Activated naive CD4-positive, alpha-beta T cell treated with anti-CD3 and anti-CD28 coated beads, Interleukin-2, amount 50 U/mL, for 16 hours (primary cell): ENCODE data around the gene CD96.

Experiments
- DNase-seq: peaks from one replicate; pipeline ENCODE4 v3.0.0-alpha.2; 2020

Gene CD96

DNA sequence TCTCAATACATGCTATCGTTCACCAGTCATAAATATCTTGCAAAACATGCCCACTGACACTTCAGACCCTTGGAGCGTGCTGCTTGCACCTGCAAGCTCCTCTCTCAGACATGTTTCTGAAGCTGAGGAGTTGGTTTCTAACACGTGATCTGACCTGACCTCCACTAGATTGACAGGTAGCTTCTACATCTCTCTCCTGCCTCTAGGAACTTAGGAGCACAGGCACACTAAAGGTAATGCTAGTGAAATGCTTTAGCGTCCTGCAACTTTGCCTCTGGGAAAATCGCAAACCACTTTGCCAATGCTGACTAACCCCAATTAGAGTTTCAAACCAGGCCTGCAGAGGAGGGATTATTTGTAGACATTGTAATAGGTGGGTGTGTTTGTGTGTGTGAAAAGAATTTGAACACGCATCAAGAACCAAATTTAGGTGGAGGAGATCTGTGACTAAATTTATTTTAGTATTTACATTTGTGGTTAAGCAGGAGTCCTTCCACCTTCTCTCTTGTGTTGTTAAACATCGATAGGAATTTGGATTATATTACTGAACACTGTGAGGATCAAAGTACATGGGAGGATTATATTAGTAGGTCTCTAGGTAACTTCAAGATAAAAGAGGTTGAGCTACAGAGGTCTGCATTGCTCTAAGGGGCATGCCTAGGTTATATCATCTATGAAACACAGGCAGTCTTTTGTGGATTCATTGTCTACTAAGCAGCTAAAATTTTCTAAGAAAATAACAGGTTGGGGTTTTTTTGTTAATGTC lies 139.8 kb downstream of the CD96 start:
- no peak for DNase-seq

DNA sequence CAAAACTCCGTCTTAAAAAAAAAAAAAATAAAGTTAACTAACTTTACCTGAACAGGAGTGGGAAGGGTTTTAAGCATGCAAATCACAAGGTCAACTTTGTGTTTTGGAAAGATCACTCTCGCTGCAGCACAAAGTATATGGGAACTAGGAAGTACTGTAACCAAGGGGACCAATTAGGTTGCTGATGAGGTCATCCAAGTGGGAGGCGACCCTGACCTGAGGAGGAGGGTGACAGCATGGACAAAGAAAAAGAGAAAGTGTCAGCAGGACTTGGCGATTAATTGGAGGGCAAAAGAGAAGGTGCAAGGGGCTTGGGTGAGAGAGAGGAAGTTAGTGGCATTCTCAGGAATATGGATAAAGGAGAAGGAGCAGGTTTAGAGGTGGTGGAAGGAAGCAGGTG lies 142.6 kb downstream of the CD96 start:
- DNase-seq = no peak

DNA sequence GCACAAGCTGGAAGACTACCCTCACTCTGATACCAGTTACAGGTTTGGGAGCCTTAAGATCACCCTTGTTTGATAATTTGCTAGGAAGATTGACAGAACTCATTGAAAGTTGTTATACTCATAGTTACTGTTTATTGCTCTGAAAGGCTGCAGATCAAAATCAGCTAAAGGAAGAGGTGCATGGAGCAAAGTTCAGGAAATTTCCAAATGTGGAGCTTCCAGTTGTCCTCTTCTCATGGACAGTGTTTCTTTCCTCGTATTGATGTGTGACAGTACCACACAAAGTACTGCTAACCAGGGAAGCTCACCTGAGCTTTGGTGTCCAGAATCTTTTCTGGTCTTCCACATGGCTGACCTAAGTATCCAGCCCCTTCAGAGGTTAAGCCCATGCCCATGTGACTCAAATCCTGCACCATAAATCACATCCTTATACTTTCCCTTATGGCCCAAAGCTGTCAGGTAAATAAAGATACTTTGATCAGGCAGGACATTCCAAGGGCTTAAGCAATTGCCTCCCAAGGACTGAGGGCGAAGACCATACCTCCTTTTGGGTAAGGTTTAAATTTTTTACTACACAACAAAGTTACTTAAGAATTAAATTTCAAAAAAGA lies 146.3 kb downstream of the CD96 start:
- no peak for DNase-seq

DNA sequence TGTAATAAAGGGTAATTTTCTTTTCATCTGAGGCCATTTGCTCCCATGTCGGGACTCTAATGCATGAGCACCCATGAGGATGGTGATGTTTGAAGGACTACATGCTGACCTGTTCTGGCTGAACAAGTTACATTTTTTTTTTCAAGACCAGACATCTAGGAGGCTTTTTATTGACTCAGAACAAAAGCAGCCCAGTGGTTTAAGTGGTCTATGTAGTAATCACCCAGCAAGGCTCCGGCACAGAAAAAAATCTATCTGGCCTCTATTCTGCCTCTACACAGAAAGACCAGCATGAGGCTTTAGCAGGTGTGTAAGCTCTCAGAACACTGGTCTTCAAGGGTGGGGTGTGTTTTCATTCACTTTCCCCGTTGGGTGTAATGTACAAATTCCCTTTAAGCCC lies 148.2 kb downstream of the CD96 start:
- no peak for DNase-seq

DNA sequence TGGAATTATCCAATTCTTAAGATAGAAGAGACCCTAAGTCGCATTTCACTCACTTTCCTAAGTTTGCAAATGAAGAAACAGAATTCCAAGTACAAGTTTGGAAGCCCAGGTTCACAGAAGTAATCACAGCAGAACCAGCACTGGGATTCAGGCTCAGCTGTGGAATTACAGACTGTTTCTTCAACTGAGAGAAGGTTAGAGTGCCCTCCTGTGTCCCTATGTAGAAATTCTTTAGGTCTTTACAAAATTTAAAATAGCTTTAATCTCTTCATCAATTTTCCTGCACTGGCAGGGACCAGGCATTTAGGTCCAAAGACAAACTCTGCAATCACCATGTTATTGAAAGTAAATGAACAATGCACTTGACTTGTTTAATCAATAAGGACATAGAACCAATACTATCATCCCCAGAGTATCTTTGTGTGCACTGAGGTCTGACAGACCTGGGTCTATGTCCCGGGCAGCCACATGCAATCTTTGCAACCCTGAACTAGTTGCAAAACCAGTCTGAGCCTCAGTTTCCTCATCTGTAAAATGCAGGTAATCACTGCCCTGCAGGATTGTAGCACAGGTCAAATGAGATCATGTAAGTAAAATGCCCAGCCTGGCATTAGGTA lies 149.4 kb downstream of the CD96 start:
- no peak for DNase-seq

DNA sequence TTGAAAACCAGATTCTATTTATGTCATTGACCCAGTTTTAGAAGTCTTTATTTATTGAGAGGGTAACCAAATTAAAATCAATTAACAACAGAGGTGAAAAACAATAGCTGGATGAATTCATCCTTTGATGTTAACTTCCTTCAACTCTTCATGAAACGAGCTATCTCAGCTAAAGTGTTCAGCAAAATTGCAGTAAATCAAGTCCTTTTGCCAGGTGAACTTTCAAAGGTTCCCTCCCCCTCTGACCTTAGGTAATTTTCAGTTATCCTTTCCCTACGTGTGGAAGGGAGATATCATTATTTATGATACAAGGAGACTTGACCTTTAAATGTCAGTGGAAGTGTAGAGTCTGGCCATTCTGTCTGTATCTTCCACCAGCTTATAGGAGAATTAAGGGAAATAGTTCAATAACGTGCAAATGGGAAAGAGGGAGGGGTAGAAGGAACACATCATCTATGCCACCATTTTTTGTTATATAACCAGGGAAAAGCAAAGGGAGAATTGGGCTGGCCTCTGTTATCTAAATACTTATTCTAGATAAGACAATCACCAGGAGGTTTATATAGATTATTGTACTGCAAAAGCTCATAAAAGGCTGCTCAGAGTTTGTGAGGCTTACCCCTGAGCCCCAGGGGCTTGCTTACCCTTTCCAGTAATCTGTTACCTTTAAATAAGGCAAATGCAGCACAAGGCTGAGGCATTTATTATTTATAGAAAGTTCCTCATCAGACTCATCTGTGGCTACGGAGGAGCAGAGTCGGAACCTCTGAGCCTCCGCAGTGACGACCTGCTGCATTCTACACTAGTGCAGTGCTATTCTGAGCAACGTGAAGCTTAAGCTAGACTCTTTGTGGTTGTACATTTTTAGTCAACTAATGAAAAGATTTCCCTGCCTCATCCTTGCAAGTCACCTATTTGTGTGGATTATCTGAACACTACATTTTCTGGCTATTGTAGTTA lies 150.9 kb downstream of the CD96 start:
- no peak for DNase-seq

DNA sequence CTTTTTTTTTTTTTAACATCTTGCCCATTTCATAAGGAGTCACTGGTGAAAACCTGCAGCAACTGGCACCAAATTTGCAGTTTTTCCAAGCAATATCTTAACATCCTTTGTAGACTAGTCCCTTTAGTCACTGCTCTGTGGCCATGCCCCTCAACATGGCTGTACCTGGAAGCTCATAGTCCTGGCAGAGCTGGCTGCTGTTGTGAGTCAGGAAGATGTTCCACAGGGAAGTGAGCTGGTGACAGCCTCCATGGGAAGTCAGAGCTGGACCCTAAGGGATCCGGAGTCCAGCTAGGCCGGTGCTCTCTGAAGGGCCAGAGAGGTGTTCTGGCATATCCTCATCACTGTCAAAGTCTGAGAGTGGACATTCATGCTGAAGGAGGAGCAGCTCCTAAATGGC lies 152.5 kb downstream of the CD96 start:
- DNase-seq = no peak

DNA sequence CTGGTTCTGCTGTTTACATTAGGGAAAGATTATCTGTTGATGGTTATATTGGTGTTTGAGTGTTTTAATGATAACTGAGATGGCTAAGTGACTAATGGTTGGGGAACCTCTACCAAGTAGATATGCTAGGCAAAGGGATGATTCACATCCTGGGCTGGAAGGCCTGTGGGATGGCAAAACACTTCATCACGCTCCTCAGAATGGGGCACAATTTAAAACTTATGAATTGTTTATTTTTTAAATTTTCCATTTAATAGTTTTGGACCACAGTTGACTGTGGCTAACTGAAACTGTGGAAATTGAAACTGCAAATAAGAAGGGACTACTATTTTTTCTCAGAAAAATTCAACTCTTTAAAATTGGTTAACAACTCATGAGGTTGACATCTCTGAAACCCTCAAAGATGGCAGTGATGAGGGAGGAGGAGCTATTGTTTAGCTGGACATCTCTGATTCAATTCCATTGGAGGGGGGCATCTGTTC lies 153.7 kb downstream of the CD96 start:
- DNase-seq = no peak

DNA sequence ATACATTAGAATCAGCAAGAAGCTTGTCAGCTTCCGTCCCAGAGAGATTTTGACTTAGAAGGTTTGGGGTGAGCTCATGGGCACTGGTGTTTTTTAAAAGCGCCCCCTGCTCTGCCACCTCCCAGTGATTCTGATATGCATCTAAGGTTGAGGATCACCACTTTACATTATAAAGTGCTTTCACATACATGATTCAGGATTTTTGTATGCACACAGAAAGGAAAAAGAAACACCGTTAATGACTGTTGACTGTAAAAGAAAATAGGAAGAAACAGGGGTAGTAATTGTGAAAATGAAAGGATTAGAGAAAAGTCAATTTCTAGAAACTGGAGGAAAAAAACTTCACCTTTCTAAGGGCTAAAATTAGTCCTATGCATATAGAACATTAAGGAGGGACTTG lies 158.1 kb downstream of the CD96 start:
- no peak for DNase-seq

DNA sequence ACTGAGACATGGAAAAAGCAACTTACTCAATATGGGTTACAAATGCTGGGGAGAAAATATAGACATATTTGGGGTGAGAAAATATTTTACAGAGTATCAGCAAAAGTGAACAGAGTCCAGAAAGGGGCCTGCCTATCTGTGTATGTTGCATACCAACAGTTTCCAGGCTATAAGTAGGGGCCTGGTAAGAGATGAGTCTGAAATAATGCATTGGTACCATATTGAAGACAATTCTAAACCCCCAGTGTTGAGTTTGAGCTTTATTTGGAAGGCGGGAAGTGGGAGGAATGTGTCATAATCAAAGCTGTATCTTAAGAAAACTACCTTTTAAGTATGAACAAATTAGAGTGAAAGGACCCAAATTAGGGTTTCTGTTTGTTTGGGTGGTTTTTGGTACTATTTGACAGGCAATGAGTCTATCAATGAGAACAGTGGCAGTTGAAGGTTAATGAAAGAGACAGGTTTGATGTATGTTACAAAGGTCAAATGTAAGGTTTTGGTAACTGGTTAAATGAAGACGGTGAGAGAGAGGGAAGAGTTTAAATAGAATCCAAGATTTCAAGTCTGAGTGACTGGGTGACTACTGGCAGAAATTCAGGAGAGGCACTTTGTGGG lies 159.4 kb downstream of the CD96 start:
- DNase-seq = no peak
